Neutrophil (primary cell): ENCODE results near the gene SLC45A1.

Source experiments
- H3K27ac ChIP-seq: fragments of 200-600 bp; sonication (generic); 2 replicates; pipeline ENCODE4 v1.5.1; 2016; ENCODE audit warnings: mild to moderate bottlenecking, moderate library complexity
- H3K27me3 ChIP-seq: fragments of 200-600 bp; sonication (generic); 2 replicates; pipeline ENCODE4 v1.6.0; 2016; ENCODE audit warnings: mild to moderate bottlenecking
- H3K36me3 ChIP-seq: fragments of 200-600 bp; sonication (generic); 2 replicates; pipeline ENCODE4 v1.5.1; 2017
- H3K4me1 ChIP-seq, 2 experiments: fragments of 200-600 bp in 1 of 2; sonication (generic) in 1 of 2; 1 replicate in 1 of 2; 2 replicates in 1 of 2; pipeline versions ENCODE4 v1.5.1 to v1.6.1; 2013 to 2016; ENCODE audit warnings: low read depth in 1 of 2, low read length in 1 of 2, mild to moderate bottlenecking in 1 of 2, moderate library complexity in 1 of 2; ENCODE audit not compliant: control insufficient read depth in 1 of 2, insufficient read depth in 1 of 2
- H3K4me3 ChIP-seq, 2 experiments: fragments of 200-600 bp in 1 of 2; sonication (generic) in 1 of 2; 1 replicate in 1 of 2; 2 replicates in 1 of 2; pipeline ENCODE4 v1.5.1; 2013 to 2016; ENCODE audit warnings: low read depth in 1 of 2, low read length in 1 of 2, mild to moderate bottlenecking in 1 of 2, moderate library complexity in 1 of 2
- H3K9me3 ChIP-seq: fragments of 200-600 bp; sonication (generic); 2 replicates; pipeline ENCODE4 v1.5.1; 2016
- CTCF ChIP-seq: fragments of 200-600 bp; sonication (generic); IDR thresholded peaks from 2 replicates; pipeline ENCODE4 v1.5.1; 2016; ENCODE audit warnings: antibody characterized with exemption

Gene SLC45A1

GRCh38 chr1:8302081-8302956 is 15.6 kb upstream of the SLC45A1 start:
- TF ChIP-seq CTCF: no peak
- H3K27me3 ChIP-seq: peaks cover 24% of the 10 kb centered on the region
- no peak overlapping the region for H3K4me3 ChIP-seq
- no peaks in the 10 kb centered on the region for H3K9me3 ChIP-seq
- H3K4me1 ChIP-seq: no peaks in the 10 kb centered on the region
- no peaks in the 10 kb centered on the region for H3K36me3 ChIP-seq
- H3K27ac ChIP-seq: no peak overlapping the region

- no peaks in the 10 kb centered on the region for H3K36me3 ChIP-seq
These were observed 14.8 kb upstream of the SLC45A1 start for GRCh38 chr1:8303141-8303540.

GRCh38 chr1:8303876-8304275 is 14.0 kb upstream of the SLC45A1 start:
- Histone ChIP-seq H3K27ac (no peak overlapping the region), H3K9me3 (no peaks in the 10 kb centered on the region), H3K4me1 (no peaks in the 10 kb centered on the region), H3K4me3 (no peak overlapping the region), H3K36me3 (no peaks in the 10 kb centered on the region), H3K27me3 (peaks cover 27% of the 10 kb centered on the region)
- no peak for TF ChIP-seq CTCF

More at GRCh38 chr1:8303141-8303540, 14.8 kb upstream of the SLC45A1 start:
- Histone ChIP-seq H3K9me3 (no peaks in the 10 kb centered on the region), H3K27me3 (peaks cover 27% of the 10 kb centered on the region), H3K4me3 (no peak overlapping the region), H3K4me1 (no peaks in the 10 kb centered on the region), H3K27ac (no peak overlapping the region)
- no peak for TF ChIP-seq CTCF

- H3K9me3 ChIP-seq: no peaks in the 10 kb centered on the region
- no peaks in the 10 kb centered on the region for H3K4me1 ChIP-seq
- no peak for TF ChIP-seq CTCF
- H3K27ac ChIP-seq: no peak overlapping the region
- no peaks in the 10 kb centered on the region for H3K36me3 ChIP-seq
- no peak overlapping the region for H3K4me3 ChIP-seq
- H3K27me3 ChIP-seq: peaks cover 12% of the 10 kb centered on the region
These were observed 10.3 kb upstream of the SLC45A1 start for GRCh38 chr1:8307628-8308027.

GRCh38 chr1:8311068-8311718 is 6.7 kb upstream of the SLC45A1 start:
- Histone ChIP-seq H3K4me1 (peaks cover 6 to 7% of the 10 kb centered on the region in 2 experiments), H3K36me3 (no peaks in the 10 kb centered on the region), H3K27me3 (peaks cover 45% of the 10 kb centered on the region), H3K27ac (no peak overlapping the region), H3K9me3 (no peaks in the 10 kb centered on the region), H3K4me3 (no peak overlapping the region)
- no peak for TF ChIP-seq CTCF
